Fibroblast of the aortic adventitia (primary cell): ENCODE measurements around the gene SLAMF6. TPM values are rescaled to one million over a fixed set of nuclear protein-coding genes. Genes with fewer than 3 reads are reported as not detected.
"Not testable (repeated sequence)": the region's sequence is repeated elsewhere in the genome, so short reads cannot be mapped to it uniquely, and the experiment has no call there.

Source experiments
- DNase-seq: peaks from one replicate; pipeline ENCODE4 v3.0.0-alpha.2; 2010; ENCODE audit warnings: low read depth
- H3K4me3 ChIP-seq: 2 replicates; pipeline ENCODE4 v1.5.1; 2011; ENCODE audit warnings: low read depth, mild to moderate bottlenecking, control low read depth, low read length, moderate library complexity
- total RNA-seq: library from RNA; depleted of rRNA; stranded (reverse); fragments of >200 nt; gene quantifications from 2 replicates; pipeline ENCODE4 v1.2.3, GENCODE V29; 2012; ENCODE audit warnings: low replicate concordance
- TF ChIP-seq, protein P1 (sequence below): IDR thresholded peaks from 2 replicates; pipeline ENCODE4 v1.5.1; 2011; ENCODE audit warnings: mild to moderate bottlenecking, low read length, control low read depth, inconsistent platforms; ENCODE audit not compliant: insufficient read depth

SLAMF6 gene
- total RNA-seq, 1 donor, result not detected

DNA sequence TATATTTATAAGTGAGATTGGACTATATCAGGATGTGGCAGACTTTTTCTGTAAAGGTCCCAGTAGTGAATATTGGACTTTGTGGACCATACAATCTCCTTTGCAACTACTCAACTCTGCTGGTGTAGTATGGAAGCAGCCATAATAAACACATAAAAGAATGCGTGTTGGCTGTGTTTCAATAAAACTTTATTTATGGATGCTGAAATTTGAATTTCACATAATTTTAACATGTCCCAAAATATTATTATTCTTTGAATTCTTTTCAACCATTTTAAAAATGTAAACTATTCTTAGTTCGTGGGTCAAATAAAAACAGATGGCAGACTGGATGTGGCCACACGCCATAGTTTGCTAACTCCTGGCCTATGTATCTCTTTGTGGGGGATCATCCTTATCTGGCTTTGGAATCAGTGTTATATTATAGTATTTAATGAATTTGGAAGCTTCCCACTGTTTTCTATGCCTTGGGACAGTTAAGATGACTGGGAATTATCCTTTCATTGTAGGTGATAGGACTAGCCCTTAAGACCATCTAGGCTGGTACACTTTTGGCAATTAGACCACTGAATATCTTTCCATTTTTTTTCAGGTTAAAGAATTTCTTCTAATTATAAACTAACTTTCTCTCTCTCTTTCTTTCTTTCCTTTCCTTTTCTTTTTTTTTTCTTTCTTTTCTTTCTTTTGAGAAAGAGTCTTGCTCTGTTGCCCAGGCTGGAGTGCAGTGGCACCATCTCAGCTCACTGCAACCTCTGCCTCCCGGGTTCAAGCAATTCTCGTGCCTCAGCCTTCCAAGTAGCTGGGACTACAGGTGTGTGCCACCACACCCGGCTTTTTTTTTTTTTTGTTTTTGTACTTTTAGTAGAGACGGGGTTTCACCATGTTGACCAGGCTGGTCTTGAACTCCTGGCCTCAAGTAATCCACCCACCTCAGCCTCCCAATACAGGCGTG is 14.9 kb upstream of the SLAMF6 start:
- TF ChIP-seq, protein P1, sequence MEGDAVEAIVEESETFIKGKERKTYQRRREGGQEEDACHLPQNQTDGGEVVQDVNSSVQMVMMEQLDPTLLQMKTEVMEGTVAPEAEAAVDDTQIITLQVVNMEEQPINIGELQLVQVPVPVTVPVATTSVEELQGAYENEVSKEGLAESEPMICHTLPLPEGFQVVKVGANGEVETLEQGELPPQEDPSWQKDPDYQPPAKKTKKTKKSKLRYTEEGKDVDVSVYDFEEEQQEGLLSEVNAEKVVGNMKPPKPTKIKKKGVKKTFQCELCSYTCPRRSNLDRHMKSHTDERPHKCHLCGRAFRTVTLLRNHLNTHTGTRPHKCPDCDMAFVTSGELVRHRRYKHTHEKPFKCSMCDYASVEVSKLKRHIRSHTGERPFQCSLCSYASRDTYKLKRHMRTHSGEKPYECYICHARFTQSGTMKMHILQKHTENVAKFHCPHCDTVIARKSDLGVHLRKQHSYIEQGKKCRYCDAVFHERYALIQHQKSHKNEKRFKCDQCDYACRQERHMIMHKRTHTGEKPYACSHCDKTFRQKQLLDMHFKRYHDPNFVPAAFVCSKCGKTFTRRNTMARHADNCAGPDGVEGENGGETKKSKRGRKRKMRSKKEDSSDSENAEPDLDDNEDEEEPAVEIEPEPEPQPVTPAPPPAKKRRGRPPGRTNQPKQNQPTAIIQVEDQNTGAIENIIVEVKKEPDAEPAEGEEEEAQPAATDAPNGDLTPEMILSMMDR, result no peak
- no peak overlapping the region for H3K4me3 ChIP-seq
- no peak for DNase-seq

DNA sequence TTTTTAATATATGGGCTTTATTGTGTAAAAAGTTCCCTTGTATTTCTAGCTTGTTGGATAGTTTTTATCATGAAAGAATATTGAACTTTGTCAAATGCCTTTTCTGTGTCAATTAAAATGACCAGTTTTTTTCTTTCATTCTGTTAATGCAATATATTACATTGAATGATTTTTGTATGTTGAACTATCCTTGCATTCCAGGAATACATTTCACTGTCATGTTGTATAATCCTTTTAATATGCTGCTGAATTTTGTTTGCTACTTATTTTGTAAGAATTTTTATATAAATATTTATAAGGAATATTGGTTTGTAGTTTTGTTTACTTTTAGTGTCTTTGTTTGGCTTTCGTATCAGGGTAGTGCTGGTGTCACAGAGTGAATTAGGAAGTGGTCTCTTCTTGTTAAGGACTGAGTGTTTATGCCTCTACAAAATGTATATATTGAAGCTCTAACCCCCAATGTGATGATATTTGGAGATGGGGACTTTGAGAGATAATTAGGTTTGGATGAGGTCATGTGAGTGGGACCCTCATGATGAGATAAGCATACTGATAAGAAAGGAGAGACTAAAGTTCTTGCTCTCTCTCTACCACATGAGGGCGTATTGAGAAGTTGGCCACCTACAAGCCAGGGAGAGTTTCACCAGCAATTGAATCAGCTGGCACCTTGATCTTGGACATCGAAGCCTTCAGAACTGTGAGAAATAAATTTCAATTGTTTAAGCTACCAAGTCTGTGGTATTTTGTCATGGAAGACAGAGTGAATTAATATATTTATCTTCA is 12.0 kb upstream of the SLAMF6 start:
- DNase-seq, result no peak
- TF ChIP-seq, protein P1, result no peak
- H3K4me3 ChIP-seq, result no peak overlapping the region

DNA sequence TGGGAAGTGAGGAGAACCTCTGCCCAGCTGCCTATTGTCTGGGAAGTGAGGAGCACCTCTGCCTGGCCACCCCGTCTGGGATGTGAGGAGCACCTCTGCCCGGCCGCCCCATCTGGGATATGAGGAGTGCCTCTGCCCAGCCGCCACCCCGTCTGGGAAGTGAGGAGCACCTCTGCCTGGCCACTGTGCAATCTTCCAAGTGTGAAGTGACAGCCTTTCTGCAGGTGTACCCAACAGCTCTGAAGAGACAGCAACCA is 9.4 kb upstream of the SLAMF6 start:
- not testable (repeated sequence) for DNase-seq

DNA sequence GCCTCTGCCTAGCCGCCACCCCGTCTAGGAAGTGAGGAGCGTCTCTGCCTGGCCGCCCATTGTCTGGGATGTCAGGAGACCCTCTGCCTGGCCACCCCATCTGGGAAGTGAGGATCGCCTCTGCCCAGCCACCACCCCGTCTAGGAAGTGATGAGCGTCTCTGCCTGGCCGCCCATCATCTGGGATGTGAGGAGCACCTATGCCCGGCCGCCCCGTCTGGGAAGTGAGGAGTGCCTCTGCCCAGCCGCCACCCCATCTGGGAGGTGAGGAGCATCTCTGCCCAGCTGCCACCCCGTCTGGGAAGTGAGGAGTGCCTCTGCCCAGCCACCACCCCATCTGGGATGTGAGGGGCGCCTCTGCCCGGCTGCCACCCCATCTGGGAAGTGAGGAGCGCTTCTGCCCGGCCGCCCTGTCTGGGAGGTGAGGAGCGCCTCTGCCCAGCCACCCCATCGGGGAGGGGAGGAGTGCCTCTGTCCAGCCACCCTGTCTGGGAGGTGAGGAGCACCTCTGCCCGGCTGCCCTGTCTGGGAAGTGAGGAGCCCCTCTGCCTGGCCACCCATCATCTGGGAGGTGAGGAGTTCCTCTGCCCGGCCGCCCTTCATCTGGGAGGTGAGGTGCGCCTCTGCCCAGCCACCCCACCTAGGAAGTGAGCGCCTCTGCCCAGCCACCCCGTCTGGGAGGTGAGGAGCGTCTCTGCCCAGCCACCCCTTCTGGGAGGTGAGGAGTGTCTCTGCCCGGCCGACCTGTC is 8.9 kb upstream of the SLAMF6 start:
- DNase-seq, H3K4me3 ChIP-seq: not testable (repeated sequence)

More for the DNA sequence above, 9.4 kb upstream of the SLAMF6 start:
- not testable (repeated sequence) for H3K4me3 ChIP-seq

DNA sequence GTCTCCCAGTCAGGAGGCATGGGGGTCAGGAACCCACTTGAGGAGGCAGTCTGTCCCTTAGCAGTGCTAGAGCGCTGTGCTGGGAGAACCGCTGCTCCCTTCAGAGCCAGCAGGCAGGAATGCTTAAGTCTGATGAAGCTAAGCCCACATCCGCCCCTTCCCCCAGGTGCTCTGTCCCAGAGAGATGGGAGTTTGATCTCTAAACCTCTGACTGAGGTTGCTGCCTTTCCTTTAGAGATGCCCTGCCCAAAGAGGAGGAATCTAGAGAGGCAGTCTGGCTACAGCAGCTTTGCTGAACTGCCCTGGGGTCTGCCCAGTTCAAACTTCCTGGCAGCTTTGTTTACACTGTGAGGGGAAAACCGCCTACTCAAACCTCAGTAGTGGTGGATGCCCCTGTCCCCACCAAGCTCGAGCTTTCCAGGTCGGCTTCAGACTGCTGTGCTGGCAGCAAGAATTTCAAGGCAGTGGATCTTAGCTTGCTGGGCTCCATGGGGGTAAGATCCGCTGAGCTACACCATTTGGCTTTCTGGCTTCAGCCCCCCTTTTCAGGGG is 6.4 kb upstream of the SLAMF6 start:
- DNase-seq, H3K4me3 ChIP-seq: not testable (repeated sequence)

DNA sequence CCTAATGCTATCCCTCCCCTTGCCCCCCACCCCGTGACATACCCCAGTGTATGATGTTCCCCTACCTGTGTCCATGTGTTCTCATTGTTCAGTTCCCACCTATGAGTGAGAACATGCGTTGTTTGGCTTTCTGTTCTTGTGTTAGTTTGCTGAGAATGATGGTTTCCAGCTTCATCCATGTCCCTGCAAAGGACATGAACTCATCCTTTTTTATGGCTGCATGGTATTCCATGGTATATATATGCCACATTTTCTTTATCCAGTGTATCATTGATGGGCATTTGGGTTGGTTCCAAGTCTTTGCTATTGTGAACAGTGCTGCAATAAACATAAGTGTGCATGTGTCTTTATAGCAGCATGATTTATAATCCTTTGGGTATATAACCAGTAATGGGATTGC is 734 bp upstream of the SLAMF6 start:
- H3K4me3 ChIP-seq, DNase-seq: not testable (repeated sequence)

DNA sequence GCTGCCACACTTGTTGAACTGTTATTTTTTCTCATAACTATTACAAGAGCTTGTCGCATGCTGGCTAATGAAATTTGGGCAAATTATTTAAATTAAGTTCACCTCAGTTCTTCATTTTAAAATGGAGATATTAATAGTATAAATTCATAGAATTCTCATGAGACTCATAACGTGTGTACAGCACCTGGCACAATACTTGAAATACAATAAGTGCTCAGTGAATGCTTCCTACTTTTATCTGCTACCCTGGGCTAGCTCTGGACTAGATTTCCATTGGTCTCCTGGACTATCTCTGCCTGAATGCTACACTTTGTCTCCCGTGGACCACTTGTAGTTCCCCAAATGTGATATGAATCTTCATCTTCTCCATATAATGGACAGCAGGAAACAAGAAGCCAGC is 919 bp downstream of the SLAMF6 start:
- H3K4me3 ChIP-seq, result no peak overlapping the region
- TF ChIP-seq, protein P1, result no peak
- no peak for DNase-seq

DNA sequence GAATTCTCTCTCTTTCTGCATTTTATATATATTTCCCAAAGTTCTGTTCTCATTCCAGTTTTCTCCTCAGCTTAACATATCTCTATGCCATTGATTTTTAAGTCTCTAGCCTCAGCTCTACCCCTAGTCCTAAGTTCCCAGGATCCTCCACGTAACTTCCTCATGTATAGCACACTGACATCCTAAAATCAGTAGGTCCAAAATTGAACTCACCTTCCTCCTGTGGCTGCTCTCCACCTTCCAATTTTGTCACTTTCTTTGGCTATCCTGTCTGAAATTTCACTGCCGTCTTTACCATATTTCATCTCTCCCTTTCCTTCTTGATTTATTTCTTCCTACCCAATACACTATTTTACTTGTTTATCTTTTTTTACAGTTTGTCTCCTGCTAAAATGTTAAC is 1.5 kb downstream of the SLAMF6 start:
- TF ChIP-seq, protein P1, result no peak
- no peak for DNase-seq

More for the DNA sequence above, 1.5 kb downstream of the SLAMF6 start:
- no peak overlapping the region for H3K4me3 ChIP-seq
